Psoas muscle (tissue), 8 donors: ENCODE results near the gene CDK11B. TPM values are rescaled to one million over a fixed set of nuclear protein-coding genes. Genes with fewer than 3 reads are reported as not detected.
"Not testable (repeated sequence)": the region's sequence is repeated elsewhere in the genome, so short reads cannot be mapped to it uniquely, and the experiment has no call there.

ENCODE experiments used
- ATAC-seq, 4 donors: fragments of 200-7000 bp; cut with Tn5 transposase; one replicate each; pipeline ENCODE4 v1.9.1; 2020; ENCODE audit warnings: moderate library complexity in 3 of 4, mild to moderate bottlenecking in 2 of 4
- DNase-seq, 2 donors: peaks; one replicate each; pipeline ENCODE4 v3.0.0-alpha.2; 2020
- H3K27ac ChIP-seq: fragments of 200-600 bp; one replicate; pipeline ENCODE4 v1.8.0; 2022
- H3K27me3 ChIP-seq, 3 donors: fragments of 200-600 bp in 1 of 3; one replicate each; pipeline versions ENCODE4 v1.6.1 to v1.8.0; 2013 to 2022; ENCODE audit warnings: low read length in 2 of 3, mild to moderate bottlenecking in 2 of 3, moderate library complexity in 1 of 3; ENCODE audit not compliant: insufficient read depth in 3 of 3
- H3K36me3 ChIP-seq, 2 donors: fragments of 200-600 bp in 1 of 2; one replicate each; pipeline versions ENCODE4 v1.6.1 to v1.8.0; 2013 to 2022; ENCODE audit warnings: low read depth in 1 of 2, mild to moderate bottlenecking in 1 of 2, moderate library complexity in 1 of 2; ENCODE audit not compliant: insufficient read depth in 1 of 2
- H3K4me1 ChIP-seq: fragments of 200-600 bp; one replicate; pipeline ENCODE4 v1.8.0; 2022
- H3K4me3 ChIP-seq: fragments of 200-600 bp; one replicate; pipeline ENCODE4 v1.8.0; 2022; ENCODE audit warnings: mild to moderate bottlenecking
- H3K9me3 ChIP-seq: fragments of 200-600 bp; one replicate; pipeline ENCODE4 v1.8.0; 2022
- CTCF ChIP-seq: fragments of 200-600 bp; IDR thresholded peaks from one replicate; pipeline ENCODE4 v1.8.0; 2022; ENCODE audit warnings: antibody characterized with exemption
- WGBS, 3 donors: extraction: QIAGEN DNeasy Blood & Tissue Kit; methylation state at CpG; one replicate each; pipeline versions ENCODE4 v1.1.6 to v1.1.7; 2013; 5-methylcytosine and 5-hydroxymethylcytosine counted together
- intact Hi-C, 2 donors: fragments of 100-400 bp; cut with DNase I; formaldehyde crosslinking; loops; one replicate each; pipeline versions ENCODE4 v1.11.0 to v1.14.2; 2022
- polyA plus RNA-seq, 3 donors: library from polyadenylated mRNA; stranded (reverse); fragments of 200-250 nt; gene quantifications; one replicate each; pipeline ENCODE4 v1.2.3, GENCODE V29; 2013
- total RNA-seq, 4 donors: library from RNA; stranded (reverse); fragmentation: NEBNext Ultra II Directional in 2 of 4; extraction: Animal tissue kit (Norgen Biotek cat#: 25700) in 2 of 4; gene quantifications; one replicate each; pipeline versions ENCODE4 v1.2.1 to v1.2.4, GENCODE V29; 2021 to 2023
- donor health status: healthy with polysubstance abuse.
- donor health status: DM: no; HTN: no; CAD: no; lungs with moderate emphysema.
- donor health status: Bipolar disorder and iron deficiency.
- donor health status: healthy.
- donor health status: DM: yes; HTN: yes; CAD: no.
- donor health status: DM: no; HTN: no; CAD: no.
- donor health status: DM: no; HTN: no; CAD: no.
- donor health status: DM: yes; HTN: yes; CAD: no.

Gene CDK11B
- total and polyA plus RNA-seq, 7 donors, result 30.6 to 72.8 (median 42.1) TPM

GRCh38 chr1:1596493-1597274, 62.1 kb downstream of the CDK11B start:
- intact Hi-C loops, result no loop called here
- Histone ChIP-seq H3K27me3 (peaks cover 0 to 32% (median 19%) of the 10 kb centered on the region in 3 donors), H3K4me1 (peaks cover 13% of the 10 kb centered on the region), H3K36me3 (no peaks in the 10 kb centered on the region), H3K4me3 (no peak overlapping the region), H3K9me3 (no peaks in the 10 kb centered on the region), H3K27ac (no peak overlapping the region)
- no peak for DNase-seq
- TF ChIP-seq CTCF, result no peak
- 29 to 32% (median 30%) methylated on average over 9 to 12 of the region's 12 CpGs for WGBS, 3 donors
- no peak for ATAC-seq

GRCh38 chr1:1595341-1595740, 63.5 kb downstream of the CDK11B start:
- DNase-seq, H3K4me1 ChIP-seq, H3K9me3 ChIP-seq, H3K36me3 ChIP-seq, intact Hi-C loops, H3K27ac ChIP-seq, H3K4me3 ChIP-seq, ATAC-seq: not testable (repeated sequence)
- peaks cover 0 to 19% (median 10%) of the 10 kb centered on the region in 3 donors for H3K27me3 ChIP-seq
- 79 to 83% (median 83%) methylated on average over 2 of the region's 2 CpGs for WGBS, 3 donors

GRCh38 chr1:1594602-1595260, 64.1 kb downstream of the CDK11B start:
- Histone ChIP-seq H3K4me1 (peaks cover 7% of the 10 kb centered on the region), H3K27ac (no peak overlapping the region), H3K27me3 (peaks cover 0 to 19% (median 8%) of the 10 kb centered on the region in 3 donors), H3K36me3 (no peaks in the 10 kb centered on the region), H3K4me3 (no peak overlapping the region), H3K9me3 (no peaks in the 10 kb centered on the region)
- no peak for ATAC-seq
- no peak for DNase-seq
- 36 to 45% (median 42%) methylated on average over 10 of the region's 10 CpGs for WGBS, 3 donors
- no peak for TF ChIP-seq CTCF
- intact Hi-C loops, result no loop called here

- DNase-seq (no peak), ATAC-seq (no peak)
- H3K9me3 ChIP-seq, result no peaks in the 10 kb centered on the region
- no peak overlapping the region for H3K4me3 ChIP-seq
- H3K4me1 ChIP-seq, result peaks cover 7% of the 10 kb centered on the region
- no peak for TF ChIP-seq CTCF
- intact Hi-C loops, result no loop called here
- WGBS, 3 donors, result 79 to 81% (median 81%) methylated on average over 24 of the region's 24 CpGs
- peaks cover 0 to 15% (median 3%) of the 10 kb centered on the region in 3 donors for H3K27me3 ChIP-seq
- no peak overlapping the region for H3K27ac ChIP-seq
- no peaks in the 10 kb centered on the region for H3K36me3 ChIP-seq
Observed at GRCh38 chr1:1593834-1594601, 64.8 kb downstream of the CDK11B start.

- WGBS, 3 donors, result 84 to 91% (median 86%) methylated on average over 12 to 13 of the region's 13 CpGs
- Histone ChIP-seq H3K4me3 (no peak overlapping the region), H3K27me3 (peaks cover 0 to 13% (median 1%) of the 10 kb centered on the region in 3 donors), H3K9me3 (no peaks in the 10 kb centered on the region), H3K36me3 (no peaks in the 10 kb centered on the region), H3K27ac (no peak overlapping the region), H3K4me1 (no peaks in the 10 kb centered on the region)
- intact Hi-C loops, result no loop called here
- ATAC-seq, result no peak
- no peak for DNase-seq
- no peak for TF ChIP-seq CTCF
Observed at GRCh38 chr1:1591452-1591851, 67.4 kb downstream of the CDK11B start.
